Caco-2 (cell line): Measurements from ENCODE around the gene CFAP299. TPM values are rescaled to one million over a fixed set of nuclear protein-coding genes. Genes with fewer than 3 reads are reported as not detected.
A peak's percentile ranks its signal among the peaks of the same experiment; 100 is the strongest.

Experiments
- BruUV-seq: library from RNA; stranded (reverse); fragments of 400-500 nt; replicated peaks from 2 replicates; lab custom pipeline; 2021; lab: Mats Ljungman, UMichigan
- CTCF ChIA-PET: fragments of 300-600 bp; sonication (Branson Sonifier 250); formaldehyde crosslinking; loops from one replicate; lab custom pipeline; 2022; ENCODE audit warnings: antibody characterized with exemption; lab: Charles Lee
- POLR2A ChIA-PET: fragments of 300-600 bp; sonication (Branson Sonifier 250); formaldehyde crosslinking; loops from one replicate; lab custom pipeline; 2022; ENCODE audit warnings: antibody characterized with exemption; lab: Charles Lee
- DNase-seq, 2 experiments: peaks; one replicate each; pipeline versions ENCODE4 v3.0.0 to v3.0.0-alpha.2; 2020 to 2022
- H3K27me3 ChIP-seq: replicated peaks from 2 replicates; pipeline ENCODE4 v1.6.0; 2011; ENCODE audit warnings: low read length; ENCODE audit not compliant: control insufficient read depth, insufficient read depth
- H3K36me3 ChIP-seq: 2 replicates; pipeline ENCODE4 v1.5.1; 2011; ENCODE audit warnings: low read length; ENCODE audit not compliant: control insufficient read depth, insufficient read depth
- H3K4me1 ChIP-seq: fragments of 250-450 bp; sonication (Bioruptor Pico); 2 replicates; pipeline ENCODE4 v1.5.1; 2020; ENCODE audit warnings: mild to moderate bottlenecking
- H3K4me3 ChIP-seq: 2 replicates; pipeline ENCODE4 v1.5.1; 2011; ENCODE audit warnings: low read depth, mild to moderate bottlenecking, control low read depth, low read length
- H3K9me3 ChIP-seq: fragments of 250-450 bp; sonication (Bioruptor Pico); 2 replicates; pipeline ENCODE4 v1.5.1; 2020; ENCODE audit warnings: mild to moderate bottlenecking, moderate library complexity
- H3K27ac Mint-ChIP-seq: one replicate; pipeline ENCODE4 v1.8.0; 2022; ENCODE audit warnings: mixed read lengths; ENCODE audit not compliant: unreplicated experiment
- H3K27me3 Mint-ChIP-seq: one replicate; pipeline ENCODE4 v1.8.0; 2022; ENCODE audit warnings: mixed read lengths; ENCODE audit not compliant: insufficient read depth, unreplicated experiment
- H3K36me3 Mint-ChIP-seq: one replicate; pipeline ENCODE4 v1.8.0; 2022; ENCODE audit warnings: mild to moderate bottlenecking, mixed read lengths; ENCODE audit not compliant: insufficient read depth, unreplicated experiment
- H3K4me1 Mint-ChIP-seq: one replicate; pipeline ENCODE4 v1.8.0; 2022; ENCODE audit warnings: low read depth, mixed read lengths; ENCODE audit not compliant: unreplicated experiment
- H3K4me3 Mint-ChIP-seq: one replicate; pipeline ENCODE4 v1.8.0; 2022; ENCODE audit warnings: mild to moderate bottlenecking, moderate library complexity, mixed read lengths; ENCODE audit not compliant: unreplicated experiment
- H3K9me3 Mint-ChIP-seq: one replicate; pipeline ENCODE4 v1.8.0; 2022; ENCODE audit warnings: mixed read lengths; ENCODE audit not compliant: unreplicated experiment
- intact Hi-C: fragments of 100-400 bp; cut with micrococcal nuclease; formaldehyde crosslinking; loops from one replicate; pipeline ENCODE4 v1.10.0; 2022; ENCODE audit not compliant: unreplicated experiment
- total RNA-seq: library from RNA; stranded (reverse); gene quantifications from 2 replicates; pipeline ENCODE4 v1.2.3, GENCODE V29; 2022
- TF ChIP-seq, protein P1 (sequence below), 2 experiments: fragments of 200-600 bp in 1 of 2; IDR thresholded peaks; 1 replicate in 1 of 2; 2 replicates in 1 of 2; pipeline versions ENCODE4 v1.5.1 to v1.8.0; 2011 to 2022; ENCODE audit warnings: antibody characterized with exemption in 1 of 2, control low read depth in 1 of 2, inconsistent platforms in 1 of 2, low read depth in 1 of 2, low read length in 1 of 2, mild to moderate bottlenecking in 1 of 2, moderate library complexity in 1 of 2; ENCODE audit not compliant: insufficient read depth in 1 of 2, severe bottlenecking in 1 of 2, unreplicated experiment in 1 of 2

CFAP299 gene
- total RNA-seq, 1 experiment from 2014 or later = not detected

DNA sequence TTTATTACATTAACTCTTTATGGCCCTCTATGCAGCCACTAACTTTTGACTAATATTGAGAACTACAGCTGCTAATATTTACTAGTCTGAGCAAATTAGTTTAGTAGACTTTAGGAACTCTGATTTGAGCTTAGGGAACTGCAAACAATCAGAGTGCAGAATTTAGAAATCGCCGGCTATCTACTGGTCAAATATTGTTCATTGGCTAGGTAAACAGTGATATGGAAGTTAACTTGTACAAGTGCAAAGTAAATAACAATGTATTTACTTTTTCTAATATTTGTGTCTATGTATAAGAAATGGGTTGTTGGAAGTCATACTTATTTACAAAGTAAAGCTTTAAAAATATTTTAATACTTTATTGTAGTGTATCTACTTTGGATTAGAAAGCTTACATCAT lies 279.6 kb downstream of the CFAP299 start:
- Histone ChIP-seq H3K4me1 (no peaks in the 10 kb centered on the region), H3K4me3 (no peak overlapping the region), H3K36me3 (no peaks in the 10 kb centered on the region), H3K9me3 (no peaks in the 10 kb centered on the region), H3K27me3 (no peaks in the 10 kb centered on the region)
- no peaks in the 10 kb centered on the region for H3K36me3 Mint-ChIP-seq
- H3K9me3 Mint-ChIP-seq = no peaks in the 10 kb centered on the region
- no peak for DNase-seq
- intact Hi-C loops = loop anchor here (10.0 kb wide), 2 partner anchors 250 to 380 kb away; no protein-coding TSS in a partner anchor
- no peak overlapping the region for H3K27ac Mint-ChIP-seq
- BruUV-seq = no TSS peak
- no peak overlapping the region for H3K4me3 Mint-ChIP-seq
- no peaks in the 10 kb centered on the region for H3K4me1 Mint-ChIP-seq
- TF ChIP-seq, protein P1, sequence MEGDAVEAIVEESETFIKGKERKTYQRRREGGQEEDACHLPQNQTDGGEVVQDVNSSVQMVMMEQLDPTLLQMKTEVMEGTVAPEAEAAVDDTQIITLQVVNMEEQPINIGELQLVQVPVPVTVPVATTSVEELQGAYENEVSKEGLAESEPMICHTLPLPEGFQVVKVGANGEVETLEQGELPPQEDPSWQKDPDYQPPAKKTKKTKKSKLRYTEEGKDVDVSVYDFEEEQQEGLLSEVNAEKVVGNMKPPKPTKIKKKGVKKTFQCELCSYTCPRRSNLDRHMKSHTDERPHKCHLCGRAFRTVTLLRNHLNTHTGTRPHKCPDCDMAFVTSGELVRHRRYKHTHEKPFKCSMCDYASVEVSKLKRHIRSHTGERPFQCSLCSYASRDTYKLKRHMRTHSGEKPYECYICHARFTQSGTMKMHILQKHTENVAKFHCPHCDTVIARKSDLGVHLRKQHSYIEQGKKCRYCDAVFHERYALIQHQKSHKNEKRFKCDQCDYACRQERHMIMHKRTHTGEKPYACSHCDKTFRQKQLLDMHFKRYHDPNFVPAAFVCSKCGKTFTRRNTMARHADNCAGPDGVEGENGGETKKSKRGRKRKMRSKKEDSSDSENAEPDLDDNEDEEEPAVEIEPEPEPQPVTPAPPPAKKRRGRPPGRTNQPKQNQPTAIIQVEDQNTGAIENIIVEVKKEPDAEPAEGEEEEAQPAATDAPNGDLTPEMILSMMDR (IDR thresholded peaks at IDR 0.05; ENCODE audit: insufficient read depth in 1 of 2, low read depth in 1 of 2, low read length in 1 of 2, severe bottlenecking in 1 of 2, unreplicated experiment in 1 of 2) = no peak
- POLR2A ChIA-PET = no interaction called here
- CTCF ChIA-PET = no interaction called here
- H3K27me3 Mint-ChIP-seq = no peaks in the 10 kb centered on the region

DNA sequence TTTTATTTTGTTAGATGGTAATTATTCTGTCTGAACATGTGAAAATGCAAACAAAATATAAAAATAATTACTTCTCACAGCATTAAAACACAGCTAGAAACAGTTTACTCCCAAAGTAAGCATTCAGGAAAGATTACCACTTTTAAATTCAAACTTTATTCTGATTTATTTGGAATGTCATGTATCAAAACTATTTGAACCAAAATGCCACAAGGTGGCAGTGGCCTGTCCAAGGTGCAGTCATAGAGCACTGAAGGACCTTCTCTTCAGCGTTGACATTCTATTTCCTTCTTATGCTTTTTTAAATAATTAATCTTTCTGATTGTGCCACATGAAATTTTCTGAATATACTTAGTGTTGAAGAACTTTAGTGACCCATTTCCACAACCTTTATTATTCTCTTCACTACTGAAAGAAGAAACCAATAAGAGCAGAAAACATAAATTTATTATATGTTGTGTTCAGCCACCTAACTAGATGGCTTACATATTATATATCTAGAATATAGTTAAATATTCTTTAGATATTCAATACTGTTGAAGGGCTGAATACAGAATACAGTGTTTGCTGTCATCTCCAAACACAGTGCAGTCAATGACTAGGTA lies 283.6 kb downstream of the CFAP299 start:
- H3K27me3 ChIP-seq = no peaks in the 10 kb centered on the region
- H3K9me3 Mint-ChIP-seq = peaks cover 6% of the 10 kb centered on the region
- no peak overlapping the region for H3K4me3 Mint-ChIP-seq
- no peaks in the 10 kb centered on the region for H3K4me1 Mint-ChIP-seq
- no peak for DNase-seq
- no peak overlapping the region for H3K4me3 ChIP-seq
- intact Hi-C loops = loop anchor here (2.0 to 10.0 kb wide), 3 partner anchors 254 to 422 kb away; no protein-coding TSS in a partner anchor
- no peaks in the 10 kb centered on the region for H3K4me1 ChIP-seq
- H3K36me3 ChIP-seq = no peaks in the 10 kb centered on the region
- no peaks in the 10 kb centered on the region for H3K9me3 ChIP-seq
- H3K27me3 Mint-ChIP-seq = no peaks in the 10 kb centered on the region
- no peaks in the 10 kb centered on the region for H3K36me3 Mint-ChIP-seq
- no TSS peak for BruUV-seq
- POLR2A ChIA-PET = no interaction called here
- TF ChIP-seq, protein P1 (IDR thresholded peaks at IDR 0.05; ENCODE audit: insufficient read depth in 1 of 2, low read depth in 1 of 2, low read length in 1 of 2, severe bottlenecking in 1 of 2, unreplicated experiment in 1 of 2) = peak in 1 of 2 experiments; percentile 20
- H3K27ac Mint-ChIP-seq = no peak overlapping the region
- CTCF ChIA-PET = no interaction called here

DNA sequence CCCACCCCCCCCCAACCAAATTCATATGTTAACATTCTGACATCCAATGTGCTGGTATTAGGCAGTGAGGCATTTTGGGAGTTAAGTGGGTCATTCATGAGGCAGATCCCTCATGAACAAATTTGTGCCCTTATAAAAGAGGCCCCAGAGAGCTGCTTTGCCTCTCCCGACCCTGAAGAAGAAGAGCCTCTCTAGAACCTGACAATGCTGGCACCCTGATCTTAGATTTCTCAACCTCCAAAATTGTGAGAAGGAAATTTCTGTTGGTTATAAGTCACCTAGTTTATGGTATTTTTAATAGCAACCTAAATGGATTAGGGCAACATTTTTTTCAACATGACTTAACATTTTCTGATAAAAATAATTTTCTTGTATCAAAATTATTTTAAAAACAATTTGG lies 296.3 kb downstream of the CFAP299 start:
- no peak overlapping the region for H3K27ac Mint-ChIP-seq
- H3K4me1 Mint-ChIP-seq = no peaks in the 10 kb centered on the region
- H3K36me3 Mint-ChIP-seq = no peaks in the 10 kb centered on the region
- H3K9me3 Mint-ChIP-seq = peaks cover 13% of the 10 kb centered on the region
- Histone ChIP-seq H3K4me1 (no peaks in the 10 kb centered on the region), H3K9me3 (no peaks in the 10 kb centered on the region), H3K4me3 (no peak overlapping the region), H3K36me3 (no peaks in the 10 kb centered on the region), H3K27me3 (no peaks in the 10 kb centered on the region)
- TF ChIP-seq, protein P1 (IDR thresholded peaks at IDR 0.05; ENCODE audit: insufficient read depth in 1 of 2, low read depth in 1 of 2, low read length in 1 of 2, severe bottlenecking in 1 of 2, unreplicated experiment in 1 of 2) = no peak
- BruUV-seq = no TSS peak
- CTCF ChIA-PET = no interaction called here
- POLR2A ChIA-PET = no interaction called here
- H3K4me3 Mint-ChIP-seq = no peak overlapping the region
- H3K27me3 Mint-ChIP-seq = no peaks in the 10 kb centered on the region
- DNase-seq = no peak
- intact Hi-C loops = no loop called here
